Hepatocyte (in vitro differentiated cells): Measurements from ENCODE around the gene PAX6.

Experiments used
- EZH2 ChIP-seq: fragments of 200-600 bp; sonication (generic); IDR thresholded peaks from 2 replicates; pipeline ENCODE4 v1.6.1; 2016; ENCODE audit warnings: antibody characterized with exemption, mild to moderate bottlenecking, borderline replicate concordance
- EZH2phosphoT487 ChIP-seq: fragments of 200-600 bp; sonication (generic); IDR thresholded peaks from one replicate; pipeline ENCODE4 v1.6.1; 2018; ENCODE audit warnings: antibody characterized with exemption, mild to moderate bottlenecking, low read depth, moderate library complexity; ENCODE audit not compliant: unreplicated experiment, severe bottlenecking
- TF ChIP-seq, protein P1 (sequence below): fragments of 200-600 bp; sonication (generic); IDR thresholded peaks from 2 replicates; pipeline ENCODE4 v1.5.1; 2016; ENCODE audit warnings: antibody characterized with exemption, mild to moderate bottlenecking; ENCODE audit not compliant: poor library complexity

GRCh38 chr11:31792456-31792855 is 18.7 kb downstream of the PAX6 start:
- TF ChIP-seq, protein P1, sequence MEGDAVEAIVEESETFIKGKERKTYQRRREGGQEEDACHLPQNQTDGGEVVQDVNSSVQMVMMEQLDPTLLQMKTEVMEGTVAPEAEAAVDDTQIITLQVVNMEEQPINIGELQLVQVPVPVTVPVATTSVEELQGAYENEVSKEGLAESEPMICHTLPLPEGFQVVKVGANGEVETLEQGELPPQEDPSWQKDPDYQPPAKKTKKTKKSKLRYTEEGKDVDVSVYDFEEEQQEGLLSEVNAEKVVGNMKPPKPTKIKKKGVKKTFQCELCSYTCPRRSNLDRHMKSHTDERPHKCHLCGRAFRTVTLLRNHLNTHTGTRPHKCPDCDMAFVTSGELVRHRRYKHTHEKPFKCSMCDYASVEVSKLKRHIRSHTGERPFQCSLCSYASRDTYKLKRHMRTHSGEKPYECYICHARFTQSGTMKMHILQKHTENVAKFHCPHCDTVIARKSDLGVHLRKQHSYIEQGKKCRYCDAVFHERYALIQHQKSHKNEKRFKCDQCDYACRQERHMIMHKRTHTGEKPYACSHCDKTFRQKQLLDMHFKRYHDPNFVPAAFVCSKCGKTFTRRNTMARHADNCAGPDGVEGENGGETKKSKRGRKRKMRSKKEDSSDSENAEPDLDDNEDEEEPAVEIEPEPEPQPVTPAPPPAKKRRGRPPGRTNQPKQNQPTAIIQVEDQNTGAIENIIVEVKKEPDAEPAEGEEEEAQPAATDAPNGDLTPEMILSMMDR, result no peak
- TF ChIP-seq EZH2 (no peak), EZH2phosphoT487 (no peak)
